GM19455 (cell line): ENCODE results near the gene NELFB.

ENCODE experiments used
- ATAC-seq: cut with Tn5 transposase; IDR thresholded peaks from one replicate; pipeline ENCODE4 v1.9.1; 2021; ENCODE audit not compliant: unreplicated experiment

Gene NELFB

DNA sequence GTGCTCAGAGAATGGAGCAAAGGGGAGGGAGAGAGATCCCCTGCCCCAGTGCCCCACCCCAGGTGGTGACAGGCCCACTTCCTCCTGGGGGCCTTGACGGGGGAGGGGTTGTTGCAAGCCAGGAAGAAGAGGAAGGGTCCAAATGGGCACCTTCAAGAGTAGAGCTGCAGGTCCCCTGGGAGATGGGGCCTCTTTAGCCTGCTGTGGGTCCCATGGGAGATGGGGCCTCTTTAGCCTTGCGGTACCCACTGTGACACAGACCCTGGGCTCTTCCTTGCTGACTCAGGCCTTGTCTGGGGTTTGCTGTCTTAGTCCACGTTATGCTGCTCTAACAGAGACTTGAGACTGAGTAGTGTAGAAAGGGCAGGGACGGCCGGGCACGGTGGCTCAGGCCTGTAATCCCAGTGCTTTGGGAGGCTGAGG is 12.8 kb downstream of the NELFB start:
- no peak for ATAC-seq

DNA sequence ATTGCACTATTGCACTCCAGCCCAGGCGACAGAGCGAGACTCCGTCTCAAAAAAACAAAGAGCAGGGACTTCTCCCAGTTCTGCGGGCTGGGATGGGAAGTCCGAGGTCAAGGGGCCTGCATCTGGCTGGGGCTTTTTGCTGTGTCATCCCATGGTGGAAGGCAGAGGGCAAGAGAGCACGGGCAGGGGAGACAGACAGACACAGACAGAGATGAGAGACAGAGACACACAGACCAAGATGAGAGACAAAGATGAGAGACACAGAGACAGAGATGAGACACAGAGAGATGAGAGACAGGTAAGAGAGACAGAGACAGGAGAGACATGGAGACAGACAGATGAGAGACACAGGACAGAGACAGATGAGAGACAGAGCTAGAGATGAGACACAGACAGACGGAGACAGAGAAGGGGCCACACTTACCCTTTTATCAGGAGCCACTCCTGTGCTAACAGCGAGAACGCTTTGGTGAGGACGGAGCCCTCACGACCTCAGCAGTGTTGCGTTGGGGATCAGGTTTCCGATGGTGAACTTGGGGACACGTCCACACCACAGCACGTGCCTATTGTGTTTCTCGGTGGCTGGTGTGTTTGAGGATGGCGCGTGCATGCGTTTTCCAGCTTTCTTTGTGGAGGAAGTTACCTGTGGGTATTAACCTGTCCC is 13.5 kb downstream of the NELFB start:
- no peak for ATAC-seq

DNA sequence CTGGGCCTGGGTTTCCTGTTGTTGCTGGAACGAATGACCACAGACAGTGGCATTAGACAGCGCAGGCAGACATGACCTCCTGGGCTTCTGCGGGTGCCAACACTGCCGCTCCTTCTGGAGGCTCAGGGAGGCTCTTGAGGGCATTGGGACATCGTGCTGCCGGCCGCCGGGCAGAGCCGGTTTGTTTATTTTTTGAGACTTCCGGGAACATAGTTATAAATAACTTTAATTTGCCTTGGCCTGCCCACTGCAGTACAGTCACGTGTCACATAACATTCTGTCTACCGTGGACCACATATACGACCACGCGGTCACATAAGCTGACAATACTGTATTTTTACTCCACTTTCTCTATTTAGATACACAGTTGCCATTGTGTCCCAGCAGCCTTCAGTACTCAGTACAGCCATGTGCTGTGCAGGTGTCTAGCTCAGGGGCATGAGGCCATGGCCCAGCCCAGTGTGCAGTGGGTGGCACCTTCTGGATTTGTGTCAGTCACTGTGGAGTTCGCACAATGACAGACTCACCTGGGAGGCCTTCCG is 14.2 kb downstream of the NELFB start:
- no peak for ATAC-seq

DNA sequence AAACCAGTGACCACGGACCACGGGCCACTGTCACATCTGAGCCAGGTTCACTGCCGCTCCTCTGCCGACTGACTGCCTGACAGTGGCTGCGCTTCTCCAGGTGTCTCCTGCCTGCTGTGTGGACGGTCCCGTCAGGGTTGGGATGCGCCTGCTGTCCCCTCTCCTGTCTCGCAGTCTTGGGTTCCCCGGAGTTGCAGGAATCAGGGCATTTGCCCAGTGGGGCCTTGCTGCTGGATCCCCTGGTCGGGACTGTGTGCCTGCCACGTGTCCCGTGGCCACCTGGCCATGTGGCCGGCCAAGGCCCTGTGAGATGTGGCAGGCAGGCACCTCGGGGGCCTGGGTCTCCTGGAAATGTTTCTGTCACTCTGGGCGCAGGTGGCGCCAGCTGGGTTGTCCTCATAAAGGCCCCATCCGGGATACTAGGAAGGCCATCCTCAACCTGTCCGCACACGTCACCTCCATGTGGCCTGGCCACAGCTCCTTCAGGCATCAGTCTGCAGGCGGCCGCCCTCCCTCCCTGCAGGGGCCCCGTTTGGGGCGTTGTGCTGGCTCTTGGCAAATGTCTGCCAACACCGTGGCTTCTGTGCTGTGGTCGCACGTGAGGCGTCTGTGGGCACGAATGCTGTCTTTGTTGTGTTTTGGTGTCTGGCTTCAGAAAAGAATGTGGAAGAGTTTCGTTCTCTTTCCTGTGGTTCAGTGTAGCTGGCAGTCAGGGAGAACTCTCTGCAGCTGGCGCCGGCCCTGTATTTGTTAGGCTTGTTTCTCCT is 16.0 kb downstream of the NELFB start:
- ATAC-seq = no peak

DNA sequence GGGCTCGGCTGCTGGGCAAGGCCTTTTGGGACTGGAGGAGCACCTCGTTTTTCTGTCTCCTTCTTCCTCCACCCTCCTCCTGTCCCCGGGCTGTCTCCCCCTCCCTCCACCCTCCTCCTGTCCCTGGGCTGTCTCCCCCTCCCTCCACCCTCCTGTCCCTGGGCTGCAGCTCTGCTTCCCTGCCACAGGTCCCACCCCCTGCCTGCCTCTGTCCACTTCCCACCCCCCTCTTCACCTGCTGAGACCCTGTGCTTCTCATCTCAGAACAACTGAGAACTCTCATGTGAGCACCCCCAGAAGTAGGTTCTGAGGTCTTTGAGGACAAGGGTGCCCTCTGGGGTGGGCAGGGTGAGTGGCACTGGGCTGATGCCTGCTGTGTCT is 16.6 kb downstream of the NELFB start:
- ATAC-seq = no peak

DNA sequence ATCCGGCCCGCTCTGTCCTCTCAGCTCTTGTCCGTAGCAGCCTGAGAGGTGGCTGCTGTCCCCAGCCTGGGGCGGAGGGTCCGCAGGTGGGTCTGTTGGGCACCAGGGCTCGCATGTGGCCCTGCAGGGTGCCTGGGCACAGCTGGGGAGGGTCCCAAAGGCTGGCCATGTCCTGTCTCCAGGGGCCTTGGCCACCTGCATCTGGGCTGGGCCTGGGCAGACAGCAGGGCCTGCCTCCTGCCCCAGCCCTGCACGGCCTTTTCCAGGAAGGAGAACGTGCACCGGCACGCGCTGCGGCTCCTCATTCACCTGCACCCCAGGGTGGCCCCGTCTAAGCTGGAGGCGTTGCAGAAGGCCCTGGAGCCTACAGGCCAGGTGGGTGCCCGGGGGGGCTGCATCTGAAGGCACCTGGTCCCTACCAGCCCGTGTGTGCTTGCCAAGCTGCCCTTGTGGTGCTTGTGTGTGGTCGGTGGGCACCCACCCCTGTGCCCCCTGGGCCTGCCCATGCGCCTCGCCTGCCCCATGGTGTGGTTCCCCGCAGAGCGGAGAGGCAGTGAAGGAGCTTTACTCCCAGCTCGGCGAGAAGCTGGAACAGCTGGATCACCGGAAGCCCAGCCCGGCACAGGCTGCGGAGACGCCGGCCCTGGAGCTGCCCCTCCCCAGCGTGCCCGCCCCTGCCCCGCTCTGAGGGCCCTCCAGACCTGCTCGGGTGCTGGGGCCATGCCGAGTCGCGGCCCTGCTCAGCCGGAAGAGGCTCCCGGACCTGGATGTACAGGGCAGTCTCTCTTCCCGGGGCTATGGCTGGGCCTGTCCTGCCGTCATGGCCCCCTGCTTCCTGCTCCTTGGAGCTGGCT is 17.3 kb downstream of the NELFB start:
- ATAC-seq = no peak

DNA sequence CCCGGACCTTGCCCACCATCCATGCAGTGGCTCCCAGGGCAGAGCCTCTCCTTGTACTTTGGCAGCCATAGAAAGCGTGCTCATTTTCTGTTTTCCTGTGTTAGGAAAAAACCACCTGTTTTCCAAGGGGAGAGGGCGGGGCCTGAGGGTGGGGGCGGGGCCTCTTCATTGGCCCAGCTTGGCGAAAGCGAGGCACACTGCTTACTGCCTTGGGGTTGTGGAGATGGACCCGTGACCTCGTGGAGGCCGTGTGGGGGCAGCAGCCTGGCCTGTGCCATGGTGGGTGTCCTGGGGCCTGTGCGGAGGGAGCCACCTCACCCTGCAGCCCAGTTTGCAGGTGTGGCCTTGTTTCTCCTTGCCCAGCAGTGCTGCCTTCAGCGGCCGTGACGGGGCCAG is 18.0 kb downstream of the NELFB start:
- no peak for ATAC-seq

DNA sequence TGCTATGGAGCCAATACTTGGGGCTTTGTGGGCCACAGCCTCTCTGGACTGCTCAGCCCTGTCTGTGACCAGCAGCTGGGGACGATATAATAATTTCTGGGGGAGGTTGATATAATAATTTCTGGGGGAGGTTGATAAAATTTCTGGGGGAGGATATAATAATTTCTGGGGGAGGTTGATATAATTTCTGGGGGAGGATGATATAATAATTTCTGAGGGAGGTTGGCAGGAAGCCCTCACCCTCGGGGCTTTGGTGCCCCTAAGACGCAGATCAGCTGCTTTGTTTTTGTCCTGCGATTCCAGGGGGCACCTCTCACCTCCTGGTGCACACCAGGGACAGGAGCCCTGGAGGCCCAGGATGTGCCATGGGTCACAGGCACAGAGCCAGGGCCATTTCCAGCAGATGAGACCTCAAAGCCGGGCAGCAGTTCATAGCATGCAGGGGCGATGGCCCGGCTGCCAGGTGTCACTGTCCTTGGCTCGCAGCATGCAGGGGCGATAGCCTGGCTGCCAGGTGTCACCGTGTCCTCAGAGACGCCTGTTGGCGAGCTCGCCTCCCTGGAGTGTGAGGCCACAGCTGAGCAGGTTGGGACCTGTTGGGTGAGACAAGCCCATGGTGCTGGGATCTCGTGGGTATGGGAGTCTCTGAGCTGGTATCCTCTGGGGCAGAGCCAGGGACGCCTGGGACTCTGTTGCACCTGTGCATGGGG is 18.6 kb downstream of the NELFB start:
- no peak for ATAC-seq

DNA sequence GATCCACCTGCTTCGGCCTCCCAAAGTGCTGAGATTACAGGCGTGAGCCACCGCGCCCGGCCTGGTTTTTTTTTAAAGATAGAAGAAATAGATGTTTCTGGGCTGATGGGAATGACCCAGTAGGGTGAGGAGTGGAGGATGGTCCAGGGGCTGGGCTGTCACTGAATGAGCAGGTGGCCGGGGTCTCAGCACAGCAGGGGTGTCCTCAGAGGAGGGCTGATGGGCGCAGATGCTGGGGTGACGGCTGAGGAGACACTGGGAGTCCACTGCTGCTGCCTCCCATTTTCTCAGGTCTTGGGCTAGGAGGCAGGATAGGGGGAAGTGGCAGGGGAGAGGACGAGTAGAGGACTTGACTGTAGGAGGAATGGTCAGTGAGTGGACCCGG is 20.1 kb downstream of the NELFB start:
- ATAC-seq = no peak

DNA sequence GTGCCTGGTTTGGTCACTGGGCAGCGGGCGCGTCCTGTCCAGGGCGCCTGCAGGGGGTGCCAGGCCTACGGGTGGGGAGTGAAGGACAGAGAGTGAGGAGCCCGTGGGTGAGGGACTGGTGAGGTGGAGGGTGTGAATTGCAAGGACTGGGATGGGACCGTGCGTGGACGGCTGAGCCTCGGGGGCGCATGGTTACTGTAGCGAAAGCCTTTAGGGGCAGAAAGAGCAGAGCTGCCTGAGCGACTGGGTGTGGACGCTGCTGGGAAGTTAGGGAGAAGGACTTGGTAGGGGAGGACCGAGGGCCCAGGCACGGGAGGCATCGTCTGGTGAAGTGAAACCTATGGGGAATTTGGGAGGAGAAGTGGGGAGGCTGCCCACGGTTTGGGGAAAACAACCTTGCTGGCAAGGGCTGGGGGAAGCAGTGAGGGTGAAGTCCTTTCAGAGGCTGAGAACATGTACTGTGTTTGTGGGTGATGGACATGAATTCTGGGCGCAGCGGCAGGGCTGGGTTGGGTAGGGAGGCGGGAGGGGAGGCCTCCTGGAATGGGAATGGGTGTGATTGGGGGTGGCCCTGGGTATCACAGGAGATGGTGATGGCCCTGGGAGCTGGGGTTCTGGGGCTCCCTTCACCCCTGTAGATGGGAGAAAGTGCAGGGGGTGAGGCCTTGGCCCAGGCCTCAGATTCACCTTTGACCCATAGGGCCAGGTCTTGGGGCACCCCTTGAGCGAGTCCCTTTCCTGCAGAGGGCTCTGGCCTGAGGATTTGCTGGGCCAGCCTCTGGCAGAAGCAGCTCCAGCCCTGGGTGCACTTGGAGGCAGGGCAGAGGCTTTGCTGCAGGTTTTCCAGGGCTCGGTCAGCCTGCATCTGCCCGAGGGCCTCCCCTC is 20.7 kb downstream of the NELFB start:
- ATAC-seq = no peak

DNA sequence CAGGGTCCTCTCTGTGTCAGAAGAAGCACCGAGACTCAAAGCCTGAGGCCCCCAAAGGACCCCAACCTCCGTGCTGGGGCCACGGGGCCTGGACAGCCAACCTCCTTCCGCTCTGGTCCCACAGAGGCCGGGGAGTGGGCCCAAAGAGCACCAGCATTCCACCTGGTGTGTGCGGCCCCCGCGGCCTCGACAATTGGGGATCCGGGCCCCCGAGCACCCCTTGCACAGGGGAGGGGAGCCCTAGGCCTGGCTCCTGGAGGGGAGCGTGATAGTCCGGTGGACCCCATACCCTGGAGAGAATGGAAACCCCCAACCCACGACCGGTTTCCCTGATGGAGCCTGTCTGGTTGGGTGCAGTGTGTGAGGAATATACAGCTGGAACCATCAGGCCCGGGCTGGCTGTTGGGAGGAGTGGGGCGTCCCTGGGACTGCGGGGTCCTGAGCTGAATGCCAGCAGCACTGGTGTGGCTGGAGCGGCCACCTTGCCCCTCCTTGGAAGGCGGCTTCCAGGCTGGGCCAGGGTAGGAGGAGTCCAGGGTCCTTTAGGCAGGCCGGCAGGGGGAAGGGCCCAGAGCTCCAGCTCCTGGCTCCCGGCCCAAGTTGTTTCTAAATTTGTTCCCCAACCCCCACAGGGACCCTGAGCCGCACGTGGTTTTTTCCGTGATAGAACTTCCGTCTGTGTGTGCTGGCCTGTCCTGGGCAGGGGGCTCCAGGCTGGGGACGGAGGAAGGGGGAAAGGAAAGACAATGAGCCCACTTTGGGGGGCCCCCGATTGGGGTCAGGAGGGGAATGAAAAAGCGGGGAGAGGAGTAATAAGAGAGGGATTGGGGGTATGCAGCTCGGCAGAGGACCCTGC is 21.6 kb downstream of the NELFB start:
- ATAC-seq = no peak

DNA sequence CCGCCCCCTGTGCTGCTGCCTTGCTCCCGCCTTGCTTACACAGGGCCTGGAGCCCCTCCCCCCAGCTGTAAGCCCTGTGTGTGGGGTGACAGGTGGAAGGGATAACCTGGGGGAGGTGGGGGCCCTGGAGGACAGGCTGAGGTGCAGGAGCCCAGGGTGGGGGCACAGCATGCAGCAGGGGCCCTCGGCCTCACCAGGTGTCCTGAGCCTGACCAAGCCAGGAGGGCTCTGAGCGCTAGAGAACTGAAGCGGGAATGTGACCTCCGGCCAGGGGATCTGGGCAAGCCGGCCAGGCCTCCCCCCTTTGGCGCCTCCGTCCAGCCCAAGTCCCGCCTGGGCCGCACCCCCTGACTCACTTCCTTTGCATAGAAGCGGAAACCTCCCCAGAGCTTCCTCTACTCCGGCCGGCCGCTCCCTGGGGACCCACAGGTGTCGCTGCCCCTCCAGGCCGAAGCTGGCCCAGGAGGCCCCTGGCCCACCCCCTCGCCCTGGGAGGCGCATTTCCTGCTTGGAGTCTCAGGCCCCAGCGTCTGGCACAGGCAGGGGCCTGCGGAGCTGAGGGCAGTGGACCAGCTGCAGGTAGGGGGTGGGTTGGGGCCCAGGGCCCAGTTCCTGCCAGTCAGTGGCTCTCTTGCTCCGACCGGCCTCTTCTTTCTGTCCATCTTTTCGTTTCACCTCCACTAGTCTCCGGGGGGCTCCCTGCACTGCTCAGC is 22.4 kb downstream of the NELFB start, which contains the start of gene TOR4A:
Gene TOR4A, plus strand, starts transcription at position 398 of the 713 bp plus-strand sequence. CDS start 964 bp downstream, outside the sequence.
- peak; percentile 70 for ATAC-seq

DNA sequence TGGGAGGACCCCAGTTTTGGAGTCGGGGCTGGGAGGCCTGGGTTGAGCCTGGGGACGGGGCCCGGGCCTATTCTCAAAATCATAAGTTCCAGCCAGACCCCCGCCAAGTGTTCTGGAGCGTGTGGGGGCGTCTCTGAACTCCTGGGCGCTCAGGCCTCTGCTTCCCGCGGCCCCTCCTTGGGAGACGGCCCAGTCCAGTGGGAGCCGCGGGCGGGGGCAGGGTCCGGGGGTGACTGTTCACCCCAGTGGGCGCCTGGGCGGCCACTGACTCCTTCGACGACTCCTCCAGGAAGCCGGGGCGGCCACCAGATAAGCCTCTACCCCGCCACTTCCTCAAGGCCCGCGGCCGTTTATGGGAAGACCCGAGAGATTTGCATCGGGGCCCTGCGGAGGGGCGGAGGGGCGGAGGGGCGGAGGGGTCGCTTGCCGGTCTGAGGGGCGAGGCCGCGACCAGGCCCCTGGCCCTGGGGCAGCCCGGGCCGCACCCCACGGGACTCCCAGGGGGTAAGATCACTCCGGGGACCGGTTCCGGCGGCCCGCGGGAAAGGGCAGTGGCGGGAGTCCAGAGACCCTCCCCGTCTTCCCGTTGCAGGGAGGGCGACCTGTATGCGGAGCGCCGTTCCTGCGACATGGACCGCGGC is 23.1 kb downstream of the NELFB start:
- no peak for ATAC-seq

DNA sequence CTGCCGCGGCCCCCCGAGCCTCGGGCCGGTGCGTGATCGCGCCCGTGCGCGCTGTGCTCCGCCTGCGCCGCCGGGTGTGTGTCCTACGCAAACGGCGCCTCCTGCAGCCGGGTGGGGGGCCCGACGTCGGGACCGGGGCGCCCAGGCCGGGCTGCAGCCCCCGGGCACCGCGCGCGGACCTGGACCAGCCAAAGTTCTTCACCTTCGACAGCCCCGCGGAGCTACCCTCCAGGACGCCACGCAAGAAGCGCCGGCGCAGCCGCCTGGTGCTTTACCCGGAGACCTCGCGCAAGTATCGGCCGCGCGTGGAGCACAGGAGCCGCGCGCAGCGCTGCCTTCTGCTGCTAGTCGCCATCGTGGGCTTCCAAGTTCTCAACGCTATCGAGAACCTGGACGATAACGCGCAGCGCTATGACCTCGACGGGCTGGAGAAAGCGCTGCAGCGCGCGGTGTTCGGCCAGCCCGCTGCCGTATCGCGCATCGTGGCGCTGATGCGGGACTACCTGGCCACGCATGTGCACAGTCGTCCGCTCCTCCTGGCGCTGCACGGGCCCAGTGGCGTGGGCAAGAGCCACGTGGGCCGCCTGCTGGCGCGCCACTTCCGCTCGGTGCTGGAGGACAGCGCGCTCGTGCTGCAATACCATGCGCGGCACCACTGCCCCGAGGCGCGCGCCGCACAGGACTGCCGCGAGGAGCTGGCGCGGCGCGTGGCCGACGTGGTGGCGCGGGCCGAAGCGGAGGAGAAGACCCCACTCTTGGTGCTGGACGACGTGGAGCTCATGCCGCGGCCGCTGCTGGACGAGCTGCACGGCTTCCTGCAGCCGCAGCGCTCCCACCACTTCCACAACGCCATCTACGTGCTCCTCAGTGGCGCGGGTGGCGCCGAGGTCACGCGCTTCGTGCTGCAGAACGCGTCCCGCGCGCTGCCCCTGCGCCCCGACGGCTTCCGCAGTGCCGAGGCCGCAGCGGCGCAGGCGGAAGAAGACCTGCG is 23.9 kb downstream of the NELFB start:
- ATAC-seq = no peak

DNA sequence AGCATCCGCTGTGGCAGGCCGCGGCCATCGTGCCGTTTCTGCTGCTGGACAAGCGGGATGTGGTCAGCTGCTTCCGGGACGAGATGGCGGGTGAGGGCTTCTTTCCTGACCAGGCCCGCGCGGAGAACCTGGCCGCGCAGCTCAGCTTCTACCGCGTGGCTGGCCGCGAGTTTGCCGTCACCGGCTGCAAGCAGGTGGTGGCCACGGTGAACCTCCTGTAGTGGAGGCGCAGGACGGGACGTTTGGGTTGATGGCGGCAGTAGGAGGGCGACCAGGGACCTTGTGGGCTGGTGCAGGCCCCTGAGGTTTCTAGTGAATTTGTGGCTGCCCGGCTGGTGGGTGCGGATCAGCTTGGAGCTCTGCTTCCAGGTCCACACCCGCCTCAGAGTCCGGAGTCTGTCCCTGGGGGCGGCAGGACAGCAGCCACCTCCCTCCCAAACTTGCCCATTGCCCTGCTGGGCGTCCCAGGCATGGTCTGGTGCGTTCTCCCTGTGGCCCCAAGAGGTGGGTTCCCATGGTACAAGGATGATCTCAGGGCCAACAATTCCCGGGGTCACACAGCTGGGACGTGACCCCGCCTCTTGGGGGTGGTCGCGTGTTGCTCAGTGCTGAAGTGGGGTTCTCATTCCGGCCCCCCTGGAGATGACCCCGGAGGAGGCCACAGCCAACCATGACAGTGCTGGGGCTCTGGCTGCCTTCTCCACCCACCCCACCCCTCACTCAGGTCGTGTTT is 24.8 kb downstream of the NELFB start:
- no peak for ATAC-seq
